Endometrial microvascular endothelial cells (primary cell): ENCODE results near the gene SCPEP1. TPM values are rescaled to one million over a fixed set of nuclear protein-coding genes. Genes with fewer than 3 reads are reported as not detected.

Experiments used
- in situ Hi-C: cut with HindIII; loops from 2 replicates; pipeline ENCODE4 v1.10.0; 2017; ENCODE audit warnings: low sequenced_read_pairs, low pct_unique_long_range_greater_than_20kb; ENCODE audit errors: inconsistent ontology term
- total RNA-seq: library from RNA; depleted of rRNA; stranded (reverse); fragments of >200 nt; gene quantifications from one replicate; pipeline ENCODE4 v1.2.3, GENCODE V29; 2015; ENCODE audit errors: inconsistent ontology term

The SCPEP1 gene
- total RNA-seq, 1 donor from 2014 or later: 59.9 TPM

GRCh38 chr17:57025876-57026275 lies 47.9 kb downstream of the SCPEP1 start:
- in situ Hi-C loops: no loop called here

- in situ Hi-C loops: no loop called here
Observed at GRCh38 chr17:57027852-57028251, 49.9 kb downstream of the SCPEP1 start.

GRCh38 chr17:57032343-57032742 lies 54.4 kb downstream of the SCPEP1 start:
- in situ Hi-C loops: no loop called here

- in situ Hi-C loops: no loop called here
Observed at GRCh38 chr17:57033296-57033695, 55.4 kb downstream of the SCPEP1 start.

- in situ Hi-C loops: no loop called here
Observed at GRCh38 chr17:57034807-57035754, 57.1 kb downstream of the SCPEP1 start.

GRCh38 chr17:57035971-57036481 lies 58.1 kb downstream of the SCPEP1 start:
- in situ Hi-C loops: no loop called here

GRCh38 chr17:57037411-57037810 lies 59.5 kb downstream of the SCPEP1 start:
- in situ Hi-C loops: no loop called here

- in situ Hi-C loops: no loop called here
Observed at GRCh38 chr17:57038486-57038885, 60.6 kb downstream of the SCPEP1 start.

GRCh38 chr17:57040571-57040970 lies 62.6 kb downstream of the SCPEP1 start:
- in situ Hi-C loops: no loop called here

GRCh38 chr17:57043276-57043675 lies 65.3 kb downstream of the SCPEP1 start:
- in situ Hi-C loops: no loop called here

- in situ Hi-C loops: no loop called here
Observed at GRCh38 chr17:57044976-57045867, 67.3 kb downstream of the SCPEP1 start.

GRCh38 chr17:57045868-57046704 lies 68.2 kb downstream of the SCPEP1 start:
- in situ Hi-C loops: no loop called here

- in situ Hi-C loops: no loop called here
Observed at GRCh38 chr17:57046749-57047148, 68.8 kb downstream of the SCPEP1 start.

GRCh38 chr17:57048096-57048495 lies 70.2 kb downstream of the SCPEP1 start:
- in situ Hi-C loops: no loop called here

- in situ Hi-C loops: no loop called here
Observed at GRCh38 chr17:57050306-57050705, 72.4 kb downstream of the SCPEP1 start.

- in situ Hi-C loops: no loop called here
Observed at GRCh38 chr17:57051886-57052361, 74.0 kb downstream of the SCPEP1 start.
